Liver (tissue), 3 donors: ENCODE measurements around the gene SLC6A18.

Experiments
- EGR1 ChIP-seq, 2 donors: IDR thresholded peaks; 2 replicates each; pipeline ENCODE4 v1.6.1; 2016 to 2018; ENCODE audit warnings: antibody characterized with exemption in 2 of 2, low read depth in 2 of 2
- FOXA2 ChIP-seq: IDR thresholded peaks from 2 replicates; pipeline ENCODE4 v1.6.1; 2016; ENCODE audit warnings: antibody characterized with exemption
- HNF4A ChIP-seq, 2 donors: conservative IDR thresholded peaks; 2 replicates each; pipeline ENCODE4 v1.6.1; 2016; ENCODE audit warnings: antibody characterized with exemption in 2 of 2, mild to moderate bottlenecking in 2 of 2
- JUND ChIP-seq, 2 donors: IDR thresholded peaks; 2 replicates each; pipeline ENCODE4 v1.6.1; 2016; ENCODE audit warnings: antibody characterized with exemption in 2 of 2
- SP1 ChIP-seq: IDR thresholded peaks from 2 replicates; pipeline ENCODE4 v1.6.1; 2018; ENCODE audit warnings: antibody characterized with exemption, mild to moderate bottlenecking
- YY1 ChIP-seq: IDR thresholded peaks from 2 replicates; pipeline ENCODE4 v1.6.1; 2016; ENCODE audit warnings: antibody characterized with exemption, mild to moderate bottlenecking
- TF ChIP-seq, protein P1 (sequence below): fragments of 150-350 bp; IDR thresholded peaks from 2 replicates; pipeline ENCODE4 v1.5.1; 2017; ENCODE audit warnings: improper control_type of control experiment, low read depth, low read length; ENCODE audit not compliant: missing input control
- TF ChIP-seq, protein P2 (sequence below): IDR thresholded peaks from 2 replicates; pipeline ENCODE4 v1.6.1; 2016; ENCODE audit warnings: antibody characterized with exemption
- TF ChIP-seq, protein P3 (sequence below): IDR thresholded peaks from 2 replicates; pipeline ENCODE4 v1.6.1; 2016; ENCODE audit warnings: antibody characterized with exemption
- TF ChIP-seq, protein P4 (sequence below): IDR thresholded peaks from 2 replicates; pipeline ENCODE4 v1.6.1; 2016; ENCODE audit warnings: antibody characterized with exemption
- donor health status: healthy.
- donor health status: healthy.

DNA sequence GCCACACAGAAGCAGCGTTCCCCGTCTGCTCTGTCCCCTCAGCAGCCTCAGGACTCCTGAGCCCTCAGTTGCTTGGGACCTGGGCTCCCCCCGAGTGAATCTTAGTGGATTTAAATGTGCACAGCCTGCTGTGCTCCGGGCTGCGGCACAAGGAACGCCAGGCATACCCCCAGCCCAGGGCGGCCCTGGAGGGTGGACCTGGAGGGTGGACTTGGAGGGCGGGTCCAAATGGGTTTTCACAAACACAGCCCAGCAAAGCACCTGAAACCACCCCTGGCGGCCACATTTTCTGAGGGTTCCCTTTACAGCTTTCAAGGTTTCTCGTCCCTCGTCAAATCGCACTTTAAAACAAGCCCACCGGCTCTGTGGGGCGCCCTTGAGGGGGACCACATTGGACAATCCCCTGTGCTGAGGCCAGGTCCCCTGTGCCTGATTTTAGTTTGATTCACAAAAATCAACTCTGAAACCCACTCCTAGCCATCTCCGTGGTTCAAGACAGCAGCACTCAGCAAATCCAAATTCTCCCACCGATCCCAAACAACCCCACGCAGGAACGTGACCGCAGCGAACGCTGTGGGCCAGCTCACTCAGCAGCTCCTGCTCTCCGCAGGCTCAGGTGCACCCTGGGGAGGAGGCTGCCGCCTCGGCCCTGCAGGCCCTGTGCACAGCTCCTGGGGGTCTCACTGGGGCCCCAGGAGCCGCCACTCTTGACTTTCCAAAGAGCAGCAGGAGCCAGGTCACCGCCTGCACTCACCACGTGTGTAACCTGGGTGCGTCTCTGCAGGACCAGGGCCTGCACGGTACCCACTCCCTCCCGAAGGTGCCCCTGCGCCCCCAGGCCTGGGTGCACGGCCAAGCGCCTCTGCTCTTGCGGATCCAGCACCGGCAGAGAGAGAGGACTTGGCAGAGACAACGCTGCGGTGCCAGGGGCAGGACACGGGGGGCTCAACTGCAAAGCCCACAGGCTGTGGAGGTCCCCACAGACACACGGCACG lies 40.6 kb downstream of the SLC6A18 start:
- TF ChIP-seq, protein P1, sequence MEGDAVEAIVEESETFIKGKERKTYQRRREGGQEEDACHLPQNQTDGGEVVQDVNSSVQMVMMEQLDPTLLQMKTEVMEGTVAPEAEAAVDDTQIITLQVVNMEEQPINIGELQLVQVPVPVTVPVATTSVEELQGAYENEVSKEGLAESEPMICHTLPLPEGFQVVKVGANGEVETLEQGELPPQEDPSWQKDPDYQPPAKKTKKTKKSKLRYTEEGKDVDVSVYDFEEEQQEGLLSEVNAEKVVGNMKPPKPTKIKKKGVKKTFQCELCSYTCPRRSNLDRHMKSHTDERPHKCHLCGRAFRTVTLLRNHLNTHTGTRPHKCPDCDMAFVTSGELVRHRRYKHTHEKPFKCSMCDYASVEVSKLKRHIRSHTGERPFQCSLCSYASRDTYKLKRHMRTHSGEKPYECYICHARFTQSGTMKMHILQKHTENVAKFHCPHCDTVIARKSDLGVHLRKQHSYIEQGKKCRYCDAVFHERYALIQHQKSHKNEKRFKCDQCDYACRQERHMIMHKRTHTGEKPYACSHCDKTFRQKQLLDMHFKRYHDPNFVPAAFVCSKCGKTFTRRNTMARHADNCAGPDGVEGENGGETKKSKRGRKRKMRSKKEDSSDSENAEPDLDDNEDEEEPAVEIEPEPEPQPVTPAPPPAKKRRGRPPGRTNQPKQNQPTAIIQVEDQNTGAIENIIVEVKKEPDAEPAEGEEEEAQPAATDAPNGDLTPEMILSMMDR: no peak
- TF ChIP-seq EGR1 (IDR thresholded peaks at IDR 0.05; ENCODE audit: low read depth in 2 of 2): no peak
- TF ChIP-seq, protein P2, sequence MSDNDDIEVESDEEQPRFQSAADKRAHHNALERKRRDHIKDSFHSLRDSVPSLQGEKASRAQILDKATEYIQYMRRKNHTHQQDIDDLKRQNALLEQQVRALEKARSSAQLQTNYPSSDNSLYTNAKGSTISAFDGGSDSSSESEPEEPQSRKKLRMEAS: no peak
- TF ChIP-seq, protein P3, sequence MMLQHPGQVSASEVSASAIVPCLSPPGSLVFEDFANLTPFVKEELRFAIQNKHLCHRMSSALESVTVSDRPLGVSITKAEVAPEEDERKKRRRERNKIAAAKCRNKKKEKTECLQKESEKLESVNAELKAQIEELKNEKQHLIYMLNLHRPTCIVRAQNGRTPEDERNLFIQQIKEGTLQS: no peak
- TF ChIP-seq FOXA2: no peak
- TF ChIP-seq, protein P4, sequence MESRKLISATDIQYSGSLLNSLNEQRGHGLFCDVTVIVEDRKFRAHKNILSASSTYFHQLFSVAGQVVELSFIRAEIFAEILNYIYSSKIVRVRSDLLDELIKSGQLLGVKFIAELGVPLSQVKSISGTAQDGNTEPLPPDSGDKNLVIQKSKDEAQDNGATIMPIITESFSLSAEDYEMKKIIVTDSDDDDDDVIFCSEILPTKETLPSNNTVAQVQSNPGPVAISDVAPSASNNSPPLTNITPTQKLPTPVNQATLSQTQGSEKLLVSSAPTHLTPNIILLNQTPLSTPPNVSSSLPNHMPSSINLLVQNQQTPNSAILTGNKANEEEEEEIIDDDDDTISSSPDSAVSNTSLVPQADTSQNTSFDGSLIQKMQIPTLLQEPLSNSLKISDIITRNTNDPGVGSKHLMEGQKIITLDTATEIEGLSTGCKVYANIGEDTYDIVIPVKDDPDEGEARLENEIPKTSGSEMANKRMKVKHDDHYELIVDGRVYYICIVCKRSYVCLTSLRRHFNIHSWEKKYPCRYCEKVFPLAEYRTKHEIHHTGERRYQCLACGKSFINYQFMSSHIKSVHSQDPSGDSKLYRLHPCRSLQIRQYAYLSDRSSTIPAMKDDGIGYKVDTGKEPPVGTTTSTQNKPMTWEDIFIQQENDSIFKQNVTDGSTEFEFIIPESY: no peak
- TF ChIP-seq JUND (IDR thresholded peaks at IDR 0.05): no peak
- no peak for TF ChIP-seq YY1
- no peak for TF ChIP-seq HNF4A (conservative IDR thresholded peaks at IDR 0.05)
- no peak for TF ChIP-seq SP1
